ENCODE data around the gene PTPN11.

The PTPN11 gene

DNA sequence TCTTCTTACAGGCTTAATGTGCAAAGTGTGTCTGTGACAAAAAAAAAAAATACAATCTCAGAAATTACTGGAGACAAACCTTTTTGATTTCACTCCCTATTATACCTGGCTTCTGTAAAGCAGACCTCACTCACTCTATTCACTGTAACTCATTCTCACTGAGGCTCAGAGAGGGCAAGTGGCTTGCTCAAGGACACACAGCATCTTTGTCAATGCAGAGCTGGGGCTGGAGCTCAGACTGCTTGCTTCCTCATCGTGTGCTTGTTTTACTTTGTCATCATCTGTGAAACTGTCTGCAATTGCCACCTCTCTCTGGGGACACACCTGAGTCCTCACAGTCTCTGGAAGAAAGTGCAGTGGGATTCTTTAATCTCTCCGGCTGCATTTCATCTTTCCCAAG lies 120.0 kb downstream of the PTPN11 start:
- in situ Hi-C loops (cut with HindIII; ENCODE audit: low sequenced_read_pairs), result no loop called here

DNA sequence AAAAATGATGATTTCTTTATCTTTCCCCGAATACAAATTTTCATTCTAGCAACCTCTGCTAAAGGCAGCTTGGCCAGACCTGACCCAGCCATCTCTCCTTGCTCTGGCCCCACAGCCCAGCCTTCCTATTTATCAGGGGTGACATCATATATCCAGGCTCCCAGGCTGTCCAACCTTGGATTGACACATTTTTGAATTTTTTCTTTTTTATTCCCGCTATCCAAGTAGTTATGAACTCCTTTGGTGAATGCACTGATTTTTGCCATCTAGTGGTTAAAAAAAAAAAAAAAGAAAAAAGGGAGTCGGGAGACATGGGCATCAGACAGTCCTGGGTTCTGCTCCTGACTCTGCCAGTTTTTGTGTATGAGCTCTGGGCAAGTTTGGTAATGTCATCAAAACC lies 120.5 kb downstream of the PTPN11 start:
- in situ Hi-C loops (cut with HindIII; ENCODE audit: low sequenced_read_pairs), result no loop called here

DNA sequence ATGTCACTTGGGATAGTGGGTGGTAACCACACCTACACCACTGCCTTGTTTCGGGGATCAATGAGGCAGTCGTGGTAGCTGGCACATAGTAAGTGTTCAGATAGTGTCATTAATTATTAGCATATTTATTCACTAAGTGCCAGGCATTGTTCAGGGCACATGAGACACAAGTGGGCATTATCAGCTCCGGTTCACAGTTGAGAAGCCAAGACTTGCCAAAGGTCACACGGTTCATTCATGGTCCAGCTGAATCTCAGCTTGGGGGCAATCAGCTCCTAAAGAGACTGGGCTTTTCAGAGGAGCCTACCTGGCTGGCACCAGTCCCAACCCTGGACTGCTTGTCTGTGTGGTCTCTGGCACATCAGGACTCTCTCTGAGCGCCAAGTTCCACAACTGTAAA lies 121.3 kb downstream of the PTPN11 start:
- in situ Hi-C loops (cut with HindIII; ENCODE audit: low sequenced_read_pairs), result no loop called here

- in situ Hi-C loops (cut with HindIII; ENCODE audit: low sequenced_read_pairs), result no loop called here
Observed at GRCh38 chr12:112543751-112544150, 125.0 kb downstream of the PTPN11 start.

GRCh38 chr12:112546339-112546738 lies 127.6 kb downstream of the PTPN11 start:
- in situ Hi-C loops (cut with HindIII; ENCODE audit: low sequenced_read_pairs), result no loop called here

GRCh38 chr12:112546996-112547395 lies 128.2 kb downstream of the PTPN11 start:
- in situ Hi-C loops (cut with HindIII; ENCODE audit: low sequenced_read_pairs), result no loop called here

DNA sequence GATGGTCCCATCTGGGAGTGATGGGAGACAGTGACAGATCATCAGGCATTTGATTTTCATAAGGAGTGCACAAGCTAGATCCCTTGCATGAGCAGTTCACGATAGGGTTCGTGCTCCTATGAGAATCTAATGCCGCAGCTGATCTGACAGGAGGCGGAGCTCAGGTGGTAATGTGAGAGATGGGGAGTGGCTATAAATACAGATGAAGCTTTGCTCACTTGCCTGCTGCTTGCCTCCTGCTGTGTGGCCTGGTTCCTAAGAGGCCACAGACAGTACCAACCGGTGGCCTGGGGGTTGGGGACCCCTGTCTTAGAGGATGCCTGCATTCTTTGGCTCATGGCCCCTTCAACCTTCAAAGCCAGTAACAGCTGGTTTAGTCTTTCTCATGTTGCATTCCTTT lies 130.3 kb downstream of the PTPN11 start:
- in situ Hi-C loops (cut with HindIII; ENCODE audit: low sequenced_read_pairs), result no loop called here

DNA sequence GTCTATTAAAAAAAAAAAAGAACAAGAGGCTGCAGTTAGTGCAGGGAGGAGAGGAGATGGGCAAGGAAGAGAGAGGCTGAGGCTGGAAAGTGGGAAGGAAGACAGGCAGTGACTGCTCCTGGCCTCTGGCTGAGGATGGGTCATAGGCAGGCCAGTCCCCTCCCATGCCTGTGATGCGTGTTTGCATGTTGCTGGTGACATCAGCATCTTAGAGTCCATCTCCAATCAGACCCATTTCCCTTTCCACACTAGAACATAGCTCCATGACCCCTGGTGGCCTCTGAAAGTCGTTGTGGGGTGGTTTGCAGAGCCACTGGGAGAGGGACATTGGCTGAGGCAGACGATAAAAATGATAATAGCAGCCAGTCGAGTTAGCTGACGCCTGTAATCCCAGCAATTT lies 132.9 kb downstream of the PTPN11 start:
- in situ Hi-C loops (cut with HindIII; ENCODE audit: low sequenced_read_pairs), result no loop called here

DNA sequence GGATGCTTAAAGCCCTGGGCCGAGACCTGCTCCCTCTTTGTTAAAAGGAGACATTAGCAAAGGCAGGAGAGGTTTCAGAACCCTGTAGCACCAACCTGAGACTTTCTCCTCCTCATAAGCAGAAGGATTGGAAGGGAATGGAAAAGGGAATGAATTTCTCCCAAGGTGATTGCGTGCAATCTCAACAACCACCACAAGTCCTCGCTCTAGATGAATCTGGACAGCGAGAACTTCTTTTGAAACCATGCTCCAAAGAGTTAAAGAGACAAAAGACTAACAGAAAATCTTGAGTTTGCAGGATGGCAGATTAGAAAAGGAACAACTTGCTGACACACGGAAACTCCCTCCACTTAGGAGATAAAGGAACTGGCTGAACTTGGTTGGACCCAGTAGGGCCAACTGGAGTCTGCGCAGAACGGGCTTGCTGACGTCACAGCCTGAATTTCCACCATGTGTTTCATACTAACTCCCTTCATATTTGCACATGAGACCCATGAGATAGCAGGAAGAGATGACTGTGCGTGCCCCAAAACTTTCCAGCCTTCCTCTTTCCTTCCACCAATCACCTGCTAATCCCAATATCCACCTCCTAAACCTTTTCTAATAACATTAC lies 137.0 kb downstream of the PTPN11 start:
- in situ Hi-C loops (cut with HindIII; ENCODE audit: low sequenced_read_pairs), result loop anchor here (5.0 kb wide), 1 partner anchor 33 kb away; no protein-coding TSS in a partner anchor

DNA sequence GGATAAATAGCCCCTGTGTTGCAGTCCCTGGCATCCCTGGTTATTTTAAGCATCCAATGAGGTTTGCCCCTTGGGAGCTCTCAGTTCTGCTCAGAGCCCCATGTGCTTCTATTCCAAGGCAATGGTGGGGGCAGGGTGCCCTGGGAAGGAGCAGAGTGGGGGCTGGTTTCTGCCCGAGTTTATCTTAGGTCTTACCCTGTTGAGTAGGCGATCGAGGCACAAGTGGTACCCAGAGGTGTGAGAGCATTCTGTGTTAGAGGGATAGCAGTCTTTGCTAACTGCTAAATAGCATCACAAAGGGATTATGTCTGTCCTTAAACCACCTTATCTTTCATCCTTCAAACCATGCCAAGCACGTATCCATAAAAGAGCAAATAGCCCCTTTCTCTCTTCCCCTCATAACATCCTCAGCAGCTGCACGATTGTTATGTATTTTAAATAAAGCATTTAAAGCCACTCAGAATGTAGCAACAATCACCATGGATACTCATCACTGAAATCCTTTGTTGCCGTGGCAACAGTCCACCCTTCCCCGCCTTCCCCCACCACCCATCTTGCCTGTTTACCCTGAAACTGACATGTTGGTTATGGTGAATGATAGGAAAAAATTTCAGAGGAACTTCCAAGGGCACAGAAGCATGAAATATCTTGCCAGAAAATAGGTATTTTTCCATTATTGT lies 139.3 kb downstream of the PTPN11 start:
- in situ Hi-C loops (cut with HindIII; ENCODE audit: low sequenced_read_pairs), result loop anchor here (5.0 kb wide), 1 partner anchor 36 kb away; no protein-coding TSS in a partner anchor

All from endothelial cell of hepatic sinusoid (primary cell).